Peyer's patch (tissue), 4 donors: ENCODE results near the gene HYAL4. TPM values are rescaled to one million over a fixed set of nuclear protein-coding genes. Genes with fewer than 3 reads are reported as not detected.

Source experiments
- DNase-seq, 3 donors: peaks; one replicate each; pipeline ENCODE4 v3.0.0-alpha.2; 2017 to 2019
- H3K27ac ChIP-seq, 4 donors: fragments of 200-600 bp; sonication (generic); one replicate each; pipeline ENCODE4 v1.5.1; 2016 to 2019
- H3K27me3 ChIP-seq, 2 donors: fragments of 200-600 bp; sonication (generic); one replicate each; pipeline ENCODE4 v1.5.1; 2019
- H3K36me3 ChIP-seq, 3 donors: fragments of 200-600 bp; sonication (generic); one replicate each; pipeline ENCODE4 v1.5.1; 2016 to 2019
- H3K4me1 ChIP-seq, 4 donors: fragments of 200-600 bp; sonication (generic); one replicate each; pipeline ENCODE4 v1.5.1; 2016 to 2019
- H3K4me3 ChIP-seq, 4 donors: fragments of 200-600 bp; sonication (generic); 1 replicate in 3 of 4; 2 replicates in 1 of 4; pipeline ENCODE4 v1.5.1; 2016 to 2019; ENCODE audit warnings: mild to moderate bottlenecking in 1 of 4
- H3K9me3 ChIP-seq, 4 donors: fragments of 200-600 bp; sonication (generic); one replicate each; pipeline ENCODE4 v1.5.1; 2016 to 2019; ENCODE audit warnings: mild to moderate bottlenecking in 1 of 4
- CTCF ChIP-seq, 6 experiments: fragments of 450-650 bp in 4 of 6; fragments of 200-600 bp in 2 of 6; sonication (generic) in 1 of 6; IDR thresholded peaks; one replicate each; pipeline ENCODE4 v1.5.1; 2017 to 2019; ENCODE audit warnings: antibody characterized with exemption in 6 of 6, mild to moderate bottlenecking in 3 of 6, moderate library complexity in 1 of 6
- POLR2A ChIP-seq, 2 donors: fragments of 450-650 bp; IDR thresholded peaks; one replicate each; pipeline ENCODE4 v1.5.1; 2017; ENCODE audit warnings: antibody characterized with exemption in 2 of 2, mild to moderate bottlenecking in 2 of 2, moderate library complexity in 2 of 2
- total RNA-seq, 4 donors: library from RNA; depleted of rRNA; stranded (reverse); fragments of >200 nt; gene quantifications; one replicate each; pipeline ENCODE4 v1.1.0, GENCODE V29; 2016

Gene HYAL4
- total RNA-seq, 4 donors from 2014 or later = 0.53 TPM; not detected in 3

- Histone ChIP-seq H3K4me1 (no peaks in the 10 kb centered on the region), H3K36me3 (no peaks in the 10 kb centered on the region), H3K27ac (no peak overlapping the region), H3K27me3 (no peaks in the 10 kb centered on the region), H3K9me3 (no peaks in the 10 kb centered on the region), H3K4me3 (no peak overlapping the region)
- TF ChIP-seq POLR2A (IDR thresholded peaks at IDR 0.05) = no peak
- no peak for TF ChIP-seq CTCF (IDR thresholded peaks at IDR 0.05)
- no peak for DNase-seq
These were observed 15.9 kb downstream of the HYAL4 start for GRCh38 chr7:123860848-123861247.

GRCh38 chr7:123862775-123863174, 17.8 kb downstream of the HYAL4 start:
- Histone ChIP-seq H3K27ac (no peak overlapping the region), H3K9me3 (no peaks in the 10 kb centered on the region), H3K4me3 (no peak overlapping the region), H3K27me3 (no peaks in the 10 kb centered on the region), H3K4me1 (no peaks in the 10 kb centered on the region), H3K36me3 (no peaks in the 10 kb centered on the region)
- no peak for TF ChIP-seq CTCF (IDR thresholded peaks at IDR 0.05)
- TF ChIP-seq POLR2A (IDR thresholded peaks at IDR 0.05) = no peak
- DNase-seq = no peak

GRCh38 chr7:123863461-123863860, 18.5 kb downstream of the HYAL4 start:
- Histone ChIP-seq H3K36me3 (no peaks in the 10 kb centered on the region), H3K9me3 (no peaks in the 10 kb centered on the region), H3K4me1 (no peaks in the 10 kb centered on the region), H3K4me3 (no peak overlapping the region), H3K27me3 (no peaks in the 10 kb centered on the region), H3K27ac (no peak overlapping the region)
- TF ChIP-seq POLR2A (IDR thresholded peaks at IDR 0.05) (no peak), CTCF (IDR thresholded peaks at IDR 0.05) (no peak)
- no peak for DNase-seq

GRCh38 chr7:123864012-123864411, 19.0 kb downstream of the HYAL4 start:
- H3K4me1 ChIP-seq = no peaks in the 10 kb centered on the region
- TF ChIP-seq POLR2A (IDR thresholded peaks at IDR 0.05) (no peak), CTCF (IDR thresholded peaks at IDR 0.05) (no peak)
- no peak overlapping the region for H3K27ac ChIP-seq
- no peaks in the 10 kb centered on the region for H3K36me3 ChIP-seq
- DNase-seq = no peak
- H3K9me3 ChIP-seq = no peaks in the 10 kb centered on the region
- no peaks in the 10 kb centered on the region for H3K27me3 ChIP-seq
- no peak overlapping the region for H3K4me3 ChIP-seq

GRCh38 chr7:123864436-123864835, 19.5 kb downstream of the HYAL4 start:
- Histone ChIP-seq H3K9me3 (no peaks in the 10 kb centered on the region), H3K4me1 (no peaks in the 10 kb centered on the region), H3K36me3 (no peaks in the 10 kb centered on the region), H3K27ac (no peak overlapping the region), H3K4me3 (no peak overlapping the region), H3K27me3 (no peaks in the 10 kb centered on the region)
- DNase-seq = no peak
- TF ChIP-seq CTCF (IDR thresholded peaks at IDR 0.05) = no peak
- no peak for TF ChIP-seq POLR2A (IDR thresholded peaks at IDR 0.05)

GRCh38 chr7:123864966-123865365, 20.0 kb downstream of the HYAL4 start:
- H3K27me3 ChIP-seq = no peaks in the 10 kb centered on the region
- no peaks in the 10 kb centered on the region for H3K4me1 ChIP-seq
- no peak for TF ChIP-seq CTCF (IDR thresholded peaks at IDR 0.05)
- no peak for TF ChIP-seq POLR2A (IDR thresholded peaks at IDR 0.05)
- H3K36me3 ChIP-seq = no peaks in the 10 kb centered on the region
- H3K9me3 ChIP-seq = no peaks in the 10 kb centered on the region
- H3K27ac ChIP-seq = no peak overlapping the region
- DNase-seq = no peak
- no peak overlapping the region for H3K4me3 ChIP-seq
